ENCODE measurements around the gene WWC2. TPM values are rescaled to one million over a fixed set of nuclear protein-coding genes. Genes with fewer than 3 reads are reported as not detected.

Gene WWC2
- total RNA-seq, 1 experiment from 2014 or later, result 39.1 TPM

DNA sequence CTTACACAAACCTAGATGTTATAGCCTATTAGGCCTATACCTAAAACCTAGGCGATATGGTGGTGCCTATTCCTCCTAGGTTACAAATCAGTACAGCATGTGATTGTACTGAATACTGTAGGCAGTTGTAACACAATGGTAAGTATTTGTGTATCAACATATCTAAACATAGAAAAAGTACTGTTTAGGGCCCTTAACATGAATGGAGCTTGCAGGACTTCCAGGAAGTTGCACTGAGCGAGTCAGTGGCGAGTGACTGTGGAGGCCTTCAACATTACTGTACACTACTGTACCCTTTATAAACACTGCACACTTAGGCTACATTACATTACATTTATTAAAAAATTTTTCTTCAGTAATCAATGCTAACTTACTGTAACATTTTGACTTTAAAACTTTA lies 37.8 kb downstream of the WWC2 start:
- no peaks in the 10 kb centered on the region for H3K9me2 ChIP-seq (ENCODE audit: insufficient read depth)
- TF ChIP-seq YY1 (IDR thresholded peaks at IDR 0.05; ENCODE audit: extremely low read depth, insufficient replicate concordance, low read depth, low read length) (no peak), EGR1 (IDR thresholded peaks at IDR 0.05; ENCODE audit: low read depth) (no peak), RAD21 (IDR thresholded peaks at IDR 0.05; ENCODE audit: low read depth) (no peak), POLR2AphosphoS5 (IDR thresholded peaks at IDR 0.05; ENCODE audit: low read depth, low read length) (no peak)
- TF ChIP-seq, protein P1, sequence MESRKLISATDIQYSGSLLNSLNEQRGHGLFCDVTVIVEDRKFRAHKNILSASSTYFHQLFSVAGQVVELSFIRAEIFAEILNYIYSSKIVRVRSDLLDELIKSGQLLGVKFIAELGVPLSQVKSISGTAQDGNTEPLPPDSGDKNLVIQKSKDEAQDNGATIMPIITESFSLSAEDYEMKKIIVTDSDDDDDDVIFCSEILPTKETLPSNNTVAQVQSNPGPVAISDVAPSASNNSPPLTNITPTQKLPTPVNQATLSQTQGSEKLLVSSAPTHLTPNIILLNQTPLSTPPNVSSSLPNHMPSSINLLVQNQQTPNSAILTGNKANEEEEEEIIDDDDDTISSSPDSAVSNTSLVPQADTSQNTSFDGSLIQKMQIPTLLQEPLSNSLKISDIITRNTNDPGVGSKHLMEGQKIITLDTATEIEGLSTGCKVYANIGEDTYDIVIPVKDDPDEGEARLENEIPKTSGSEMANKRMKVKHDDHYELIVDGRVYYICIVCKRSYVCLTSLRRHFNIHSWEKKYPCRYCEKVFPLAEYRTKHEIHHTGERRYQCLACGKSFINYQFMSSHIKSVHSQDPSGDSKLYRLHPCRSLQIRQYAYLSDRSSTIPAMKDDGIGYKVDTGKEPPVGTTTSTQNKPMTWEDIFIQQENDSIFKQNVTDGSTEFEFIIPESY (IDR thresholded peaks at IDR 0.05; ENCODE audit: extremely low read depth, insufficient replicate concordance, low read length), result no peak
- H2AFZ ChIP-seq (ENCODE audit: low read depth, low read length, poor library complexity, severe bottlenecking), result no peak overlapping the region
- no peaks in the 10 kb centered on the region for H4K20me1 ChIP-seq (ENCODE audit: insufficient read depth)
- no peak overlapping the region for H3K4me3 ChIP-seq (replicated peaks in 1 of 2; ENCODE audit: low read depth in 1 of 2, low read length in 2 of 2)
- H3K9ac ChIP-seq (ENCODE audit: low read length), result no peak overlapping the region
- ChIA-PET POLR2A (interaction anchor here (1.5 kb wide), 1 partner anchor 11 kb away, joined by 3 read pairs; no protein-coding TSS in a partner anchor), CTCF (interaction anchor here (1.0 kb wide), 1 partner anchor 32 kb away, joined by 3 read pairs; no protein-coding TSS in a partner anchor), RAD21 (ENCODE audit: low non-redundant PET in 1 of 2, low total read pairs in 2 of 2, uncharacterized antibody in 2 of 2, unreplicated experiment in 2 of 2) (no interaction called here)
- intact Hi-C loops (cut with micrococcal nuclease), result no loop called here
- no TSS peak for BruUV-seq (replicated peaks)
- no peak for DNase-seq (ENCODE audit: low read depth, low spot score)
- H3K27me3 ChIP-seq (ENCODE audit: insufficient read depth, low read length), result no peaks in the 10 kb centered on the region
- no peak for ATAC-seq
- H3K79me2 ChIP-seq (ENCODE audit: insufficient read depth, low read length), result peaks cover 96% of the 10 kb centered on the region
- H3K36me3 ChIP-seq (ENCODE audit: control insufficient read depth in 1 of 2, insufficient read depth in 2 of 2, low read length in 2 of 2), result no peaks in the 10 kb centered on the region
- H3K4me2 ChIP-seq (ENCODE audit: low read length), result no peak overlapping the region
- H3K27ac ChIP-seq (ENCODE audit: low read depth, low read length), result no peak overlapping the region
- H3K9me3 ChIP-seq (ENCODE audit: control insufficient read depth in 1 of 2, insufficient read depth in 1 of 2, low read depth in 1 of 2, low read length in 2 of 2), result no peaks in the 10 kb centered on the region
- H3K4me1 ChIP-seq (ENCODE audit: control insufficient read depth in 1 of 2, insufficient read depth in 2 of 2, low read length in 2 of 2), result peaks cover 0 to 2% of the 10 kb centered on the region in 2 experiments; a peak in 1 of 4 replicates

- RAD21 ChIA-PET (ENCODE audit: low non-redundant PET in 1 of 2, low total read pairs in 2 of 2, uncharacterized antibody in 2 of 2, unreplicated experiment in 2 of 2), result no interaction called here
- Histone ChIP-seq H3K4me1 (ENCODE audit: control insufficient read depth in 1 of 2, insufficient read depth in 2 of 2, low read length in 2 of 2) (peaks cover 3 to 9% of the 10 kb centered on the region in 2 experiments; a peak in 2 of 4 replicates), H3K9me3 (ENCODE audit: control insufficient read depth in 1 of 2, insufficient read depth in 1 of 2, low read depth in 1 of 2, low read length in 2 of 2) (no peaks in the 10 kb centered on the region), H3K27me3 (ENCODE audit: insufficient read depth, low read length) (no peaks in the 10 kb centered on the region), H3K79me2 (ENCODE audit: insufficient read depth, low read length) (peaks cover 98% of the 10 kb centered on the region), H4K20me1 (ENCODE audit: insufficient read depth) (no peaks in the 10 kb centered on the region), H3K9ac (ENCODE audit: low read length) (no peak overlapping the region), H2AFZ (ENCODE audit: low read depth, low read length, poor library complexity, severe bottlenecking) (no peak overlapping the region), H3K4me3 (replicated peaks in 1 of 2; ENCODE audit: low read depth in 1 of 2, low read length in 2 of 2) (no peak overlapping the region), H3K4me2 (ENCODE audit: low read length) (no peak overlapping the region), H3K9me2 (ENCODE audit: insufficient read depth) (no peaks in the 10 kb centered on the region), H3K27ac (ENCODE audit: low read depth, low read length) (no peak overlapping the region), H3K36me3 (ENCODE audit: control insufficient read depth in 1 of 2, insufficient read depth in 2 of 2, low read length in 2 of 2) (no peaks in the 10 kb centered on the region)
- ATAC-seq (no peak), DNase-seq (ENCODE audit: low read depth, low spot score) (no peak)
- TF ChIP-seq ATF3 (IDR thresholded peaks at IDR 0.05) (no peak), JUND (IDR thresholded peaks at IDR 0.05) (no peak), ZNF274 (IDR thresholded peaks at IDR 0.05; ENCODE audit: low read depth, low read length) (no peak), EZH2phosphoT487 (IDR thresholded peaks at IDR 0.05; ENCODE audit: borderline replicate concordance) (no peak), TCF7L2 (IDR thresholded peaks at IDR 0.05; ENCODE audit: borderline replicate concordance, extremely low read depth, insufficient read depth, insufficient read length) (no peak), YY1 (IDR thresholded peaks at IDR 0.05; ENCODE audit: extremely low read depth, insufficient replicate concordance, low read depth, low read length) (no peak)
- intact Hi-C loops (cut with micrococcal nuclease), result no loop called here
- CTCF ChIA-PET, result no interaction called here
- BruUV-seq (replicated peaks), result no TSS peak
- POLR2A ChIA-PET, result no interaction called here
Observed at GRCh38 chr4:183139058-183139750, 40.1 kb downstream of the WWC2 start.
